Astrocyte (in vitro differentiated cells and primary cell): ENCODE data around the gene GIT2. TPM values are rescaled to one million over a fixed set of nuclear protein-coding genes. Genes with fewer than 3 reads are reported as not detected.

Experiments
- DNase-seq: peaks from one replicate; pipeline ENCODE4 v3.0.0-alpha.2; 2010; ENCODE audit warnings: low read depth
- FAIRE-seq: peaks from 2 replicates; lab custom pipeline; 2011; peaks lifted over from hg19 to GRCh38; lab: Jason Lieb, UNC
- H2AFZ ChIP-seq: 2 replicates; pipeline ENCODE4 v1.6.0; 2012; ENCODE audit warnings: low read depth, low read length, inconsistent platforms
- H3K27ac ChIP-seq: 2 replicates; pipeline ENCODE4 v1.5.1; 2011; ENCODE audit warnings: low read depth, low read length, inconsistent platforms
- H3K27me3 ChIP-seq: 2 replicates; pipeline ENCODE4 v1.6.0; 2011; ENCODE audit warnings: low read length, inconsistent platforms; ENCODE audit not compliant: insufficient read depth
- H3K36me3 ChIP-seq: 2 replicates; pipeline ENCODE4 v1.5.1; 2011; ENCODE audit warnings: low read length, inconsistent platforms; ENCODE audit not compliant: insufficient read depth
- H3K4me1 ChIP-seq: 2 replicates; pipeline ENCODE4 v1.5.1; 2011; ENCODE audit warnings: low read length, inconsistent platforms; ENCODE audit not compliant: insufficient read depth
- H3K4me2 ChIP-seq: 2 replicates; pipeline ENCODE4 v1.6.0; 2012; ENCODE audit warnings: low read length, inconsistent platforms
- H3K4me3 ChIP-seq: 2 replicates; pipeline ENCODE4 v1.5.1; 2011; ENCODE audit warnings: low read depth, mild to moderate bottlenecking, low read length, inconsistent platforms; ENCODE audit not compliant: insufficient read depth
- H3K79me2 ChIP-seq: 2 replicates; pipeline ENCODE4 v1.6.0; 2012; ENCODE audit warnings: mild to moderate bottlenecking, low read length, inconsistent platforms; ENCODE audit not compliant: insufficient read depth
- H3K9ac ChIP-seq: 2 replicates; pipeline ENCODE4 v1.6.0; 2012; ENCODE audit warnings: mild to moderate bottlenecking, low read length, inconsistent platforms
- H3K9me3 ChIP-seq: 2 replicates; pipeline ENCODE4 v1.5.1; 2012; ENCODE audit warnings: low read depth, mild to moderate bottlenecking, low read length, inconsistent platforms; ENCODE audit not compliant: insufficient read depth
- H4K20me1 ChIP-seq: 2 replicates; pipeline ENCODE4 v1.6.0; 2012; ENCODE audit warnings: low read length, inconsistent platforms; ENCODE audit not compliant: insufficient read depth
- H3K27ac Mint-ChIP-seq: one replicate; pipeline ENCODE4 v1.8.0; 2021; ENCODE audit warnings: mild to moderate bottlenecking, mixed read lengths; ENCODE audit not compliant: unreplicated experiment
- H3K27me3 Mint-ChIP-seq: one replicate; pipeline ENCODE4 v1.8.0; 2021; ENCODE audit warnings: low read depth, mixed read lengths; ENCODE audit not compliant: unreplicated experiment
- H3K36me3 Mint-ChIP-seq: one replicate; pipeline ENCODE4 v1.8.0; 2021; ENCODE audit warnings: low read depth, mixed read lengths; ENCODE audit not compliant: unreplicated experiment
- H3K4me1 Mint-ChIP-seq: one replicate; pipeline ENCODE4 v1.8.0; 2021; ENCODE audit warnings: low read depth, mixed read lengths; ENCODE audit not compliant: unreplicated experiment
- H3K4me3 Mint-ChIP-seq: one replicate; pipeline ENCODE4 v1.8.0; 2021; ENCODE audit warnings: mild to moderate bottlenecking, moderate library complexity, mixed read lengths; ENCODE audit not compliant: unreplicated experiment
- H3K9me3 Mint-ChIP-seq: one replicate; pipeline ENCODE4 v1.8.0; 2021; ENCODE audit warnings: mild to moderate bottlenecking, mixed read lengths; ENCODE audit not compliant: unreplicated experiment
- CTCF ChIP-seq: IDR thresholded peaks from 2 replicates; pipeline ENCODE4 v1.5.1; 2011; ENCODE audit warnings: low read depth, mild to moderate bottlenecking, inconsistent platforms, low read length, moderate library complexity; ENCODE audit not compliant: insufficient read depth
- EZH2 ChIP-seq: IDR thresholded peaks from 2 replicates; pipeline ENCODE4 v1.6.1; 2012; ENCODE audit warnings: mild to moderate bottlenecking, low read length, inconsistent platforms; ENCODE audit not compliant: insufficient read depth
- total RNA-seq: library from RNA; stranded (reverse); gene quantifications from 2 replicates; pipeline ENCODE4 v1.2.1, GENCODE V29; 2021

GIT2 gene
- total RNA-seq, 1 donor from 2014 or later, result 33.4 TPM

- H3K27ac ChIP-seq, result no peak overlapping the region
- H3K9ac ChIP-seq, result no peak overlapping the region
- no peak overlapping the region for H2AFZ ChIP-seq
- H3K27ac Mint-ChIP-seq, result no peak overlapping the region
- no peak overlapping the region for H3K4me3 ChIP-seq
- peaks cover 14% of the 10 kb centered on the region for H4K20me1 ChIP-seq
- no peak overlapping the region for H3K4me2 ChIP-seq
- H3K9me3 ChIP-seq, result no peaks in the 10 kb centered on the region
- no peaks in the 10 kb centered on the region for H3K27me3 ChIP-seq
- H3K79me2 ChIP-seq, result peaks cover 25% of the 10 kb centered on the region
- H3K36me3 Mint-ChIP-seq, result peaks cover 8% of the 10 kb centered on the region
- H3K4me1 Mint-ChIP-seq, result peaks cover 24% of the 10 kb centered on the region
- peaks cover 26% of the 10 kb centered on the region for H3K4me1 ChIP-seq
- FAIRE-seq (no peak), DNase-seq (no peak)
- H3K9me3 Mint-ChIP-seq, result no peaks in the 10 kb centered on the region
- peaks cover 42% of the 10 kb centered on the region for H3K36me3 ChIP-seq
- H3K4me3 Mint-ChIP-seq, result no peak overlapping the region
- TF ChIP-seq EZH2, result no peak
- TF ChIP-seq CTCF, result no peak
- H3K27me3 Mint-ChIP-seq, result no peaks in the 10 kb centered on the region
Measured at GRCh38 chr12:110020956-110021355, 24.8 kb upstream of the GIT2 start.

DNA sequence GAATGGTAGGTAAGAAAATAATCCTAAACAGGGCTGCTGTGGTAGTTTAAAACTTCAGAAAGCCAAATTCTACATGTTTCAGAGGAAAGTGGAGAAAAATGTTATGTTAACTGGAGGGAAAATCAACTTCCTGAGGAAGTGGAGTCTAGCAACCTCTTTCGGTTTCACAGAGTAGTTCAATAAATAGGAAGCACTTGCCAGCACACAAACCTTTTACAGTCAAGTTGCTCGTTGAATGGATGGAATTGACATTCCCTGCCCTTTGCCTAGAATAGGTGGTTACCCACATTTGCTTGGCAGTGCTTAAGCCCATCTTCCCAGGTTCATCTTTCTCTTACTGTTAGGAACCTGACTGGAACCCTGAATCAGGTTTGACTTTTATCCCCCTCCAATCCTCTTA, 19.0 kb upstream of the GIT2 start:
- Histone ChIP-seq H3K36me3 (peaks cover 43% of the 10 kb centered on the region), H3K79me2 (peaks cover 49% of the 10 kb centered on the region), H3K27me3 (no peaks in the 10 kb centered on the region), H3K9me3 (no peaks in the 10 kb centered on the region), H2AFZ (no peak overlapping the region), H3K4me1 (no peaks in the 10 kb centered on the region), H3K4me3 (no peak overlapping the region), H3K4me2 (no peak overlapping the region), H3K27ac (no peak overlapping the region), H3K9ac (no peak overlapping the region), H4K20me1 (peaks cover 12% of the 10 kb centered on the region)
- FAIRE-seq, result no peak
- no peaks in the 10 kb centered on the region for H3K9me3 Mint-ChIP-seq
- no peaks in the 10 kb centered on the region for H3K4me1 Mint-ChIP-seq
- H3K27me3 Mint-ChIP-seq, result no peaks in the 10 kb centered on the region
- H3K36me3 Mint-ChIP-seq, result peaks cover 13% of the 10 kb centered on the region
- no peak for TF ChIP-seq EZH2
- no peak for TF ChIP-seq CTCF
- no peak for DNase-seq
- H3K27ac Mint-ChIP-seq, result no peak overlapping the region
- no peak overlapping the region for H3K4me3 Mint-ChIP-seq

DNA sequence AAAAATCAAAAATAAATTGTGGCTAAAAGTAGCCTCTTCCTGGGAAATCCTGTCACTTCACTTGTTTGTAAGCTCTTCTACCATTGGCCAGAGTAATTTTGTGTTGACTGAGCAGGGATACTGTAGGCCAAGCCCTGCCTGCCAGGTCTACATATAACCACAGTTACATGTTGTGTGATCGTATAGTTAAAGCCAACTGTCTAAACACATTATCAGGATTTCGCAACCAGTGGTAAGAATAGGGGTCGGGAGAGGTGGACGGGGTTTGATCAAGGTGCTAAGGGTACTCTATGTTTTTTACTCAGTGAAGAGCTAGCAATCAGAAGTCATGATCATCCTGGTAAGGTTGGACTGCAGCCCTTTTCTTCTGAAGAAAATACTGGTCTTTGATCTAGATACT, 16.5 kb upstream of the GIT2 start:
- H3K27ac Mint-ChIP-seq, result no peak overlapping the region
- FAIRE-seq, result no peak
- peaks cover 60% of the 10 kb centered on the region for H3K79me2 ChIP-seq

More for the DNA sequence above, 16.5 kb upstream of the GIT2 start:
- Mint-ChIP-seq H3K4me1 (no peaks in the 10 kb centered on the region), H3K27me3 (no peaks in the 10 kb centered on the region), H3K9me3 (no peaks in the 10 kb centered on the region), H3K4me3 (no peak overlapping the region), H3K36me3 (peaks cover 5% of the 10 kb centered on the region)
- H3K27me3 ChIP-seq, result no peaks in the 10 kb centered on the region
- no peak for DNase-seq
- H3K4me1 ChIP-seq, result no peaks in the 10 kb centered on the region
- TF ChIP-seq CTCF, result no peak
- no peak for TF ChIP-seq EZH2
- H3K9me3 ChIP-seq, result no peaks in the 10 kb centered on the region
- H3K4me3 ChIP-seq, result no peak overlapping the region
- no peak overlapping the region for H3K27ac ChIP-seq
- H2AFZ ChIP-seq, result no peak overlapping the region
- H3K4me2 ChIP-seq, result no peak overlapping the region
- H3K36me3 ChIP-seq, result peaks cover 22% of the 10 kb centered on the region
- no peak overlapping the region for H3K9ac ChIP-seq
- peaks cover 26% of the 10 kb centered on the region for H4K20me1 ChIP-seq
